Activated CD4-positive, alpha-beta T cell treated with anti-CD3 and anti-CD28 coated beads, Interleukin-2, Interleukin-4, amounts not matched to agents 100 ng/mL and 50 ng/mL, durations not matched to agents 16 hours and 8 hours (primary cell): Measurements from ENCODE around the gene LY6G5C.

Experiments used
- DNase-seq: peaks from one replicate; pipeline ENCODE4 v3.0.0-alpha.2; 2020; ENCODE audit warnings: low spot score

Gene LY6G5C

DNA sequence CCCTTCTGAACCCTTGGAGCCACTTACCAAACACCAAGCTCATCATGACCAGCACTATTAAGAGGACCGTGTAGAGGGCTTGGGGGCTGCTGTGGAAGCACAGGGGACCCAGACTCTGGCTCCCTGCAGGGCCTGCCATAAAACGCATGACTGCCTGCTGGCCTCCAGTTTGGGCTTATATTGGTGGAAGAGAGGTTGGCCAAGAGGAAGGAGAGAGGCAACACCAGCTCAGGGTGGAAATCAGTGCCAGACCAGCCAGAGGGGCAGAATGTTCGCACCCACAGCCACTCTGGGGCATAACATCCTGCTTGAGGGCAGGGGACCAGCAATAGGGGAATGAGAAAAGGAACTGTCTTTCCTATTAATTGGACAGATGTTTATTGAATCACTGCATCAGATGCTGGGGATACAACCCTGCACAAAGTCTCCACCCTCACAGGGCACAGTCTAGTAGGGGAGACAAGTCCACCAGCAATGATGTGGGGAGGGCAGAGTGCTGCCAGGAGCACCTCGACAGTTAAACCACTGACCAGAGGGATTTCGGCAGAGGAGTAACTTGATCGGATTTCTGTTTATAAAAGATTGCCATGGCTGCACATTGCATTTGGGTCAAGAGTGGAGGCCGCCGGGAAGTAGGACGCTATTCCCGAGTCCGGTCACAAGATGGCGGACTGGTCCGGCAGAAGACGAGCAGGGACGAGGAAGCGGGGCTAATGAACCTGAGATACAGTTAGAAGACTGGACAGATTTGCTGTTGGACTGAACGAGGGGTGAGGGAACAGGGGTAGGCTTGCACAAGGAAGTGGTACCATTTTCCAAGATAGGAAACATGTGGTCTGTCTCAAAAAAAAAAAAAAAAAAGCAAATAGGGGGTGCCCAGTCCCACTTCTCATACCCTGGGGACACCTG is at the start of gene LY6G5C:
Gene LY6G5C, minus strand, starts transcription at position 842 of the 909 bp plus-strand sequence. Its CDS starts 694 bp downstream, at position 148.
- DNase-seq = peak; percentile 78

DNA sequence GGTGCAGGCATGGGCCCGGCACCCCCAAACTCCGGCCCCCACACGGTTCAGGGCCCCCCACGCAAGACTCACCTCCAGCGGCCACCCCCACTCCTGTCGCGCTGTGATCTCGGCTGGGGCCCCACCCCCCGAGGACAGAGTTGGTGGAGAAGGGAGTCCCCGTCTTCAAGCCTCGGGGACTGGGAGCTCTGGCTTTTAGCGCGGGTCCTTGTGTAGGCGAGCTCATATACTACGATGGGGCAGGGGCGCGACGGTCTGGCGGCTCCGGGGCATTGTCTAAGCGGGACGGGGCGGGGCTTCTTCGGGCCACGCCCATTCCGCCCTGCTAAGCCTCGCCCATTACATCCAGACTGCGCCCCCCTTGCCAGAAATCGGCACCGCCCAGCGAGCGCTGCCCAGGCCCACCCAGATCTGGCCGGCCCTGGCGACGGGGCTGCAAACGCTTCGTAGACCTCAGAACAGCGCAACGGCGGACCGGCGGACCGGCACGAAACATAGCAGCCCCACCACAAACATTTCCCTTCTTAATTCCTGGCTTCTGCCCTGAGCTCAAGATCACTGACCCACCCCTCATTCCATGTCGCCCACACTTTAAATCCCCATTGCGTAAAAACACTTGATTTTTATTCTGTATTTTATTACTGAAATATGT is 49.2 kb upstream of the LY6G5C start:
- DNase-seq = peak; percentile 66

- DNase-seq = peak; percentile 80
Observed at GRCh38 chr6:31729515-31729978, 48.7 kb upstream of the LY6G5C start.

DNA sequence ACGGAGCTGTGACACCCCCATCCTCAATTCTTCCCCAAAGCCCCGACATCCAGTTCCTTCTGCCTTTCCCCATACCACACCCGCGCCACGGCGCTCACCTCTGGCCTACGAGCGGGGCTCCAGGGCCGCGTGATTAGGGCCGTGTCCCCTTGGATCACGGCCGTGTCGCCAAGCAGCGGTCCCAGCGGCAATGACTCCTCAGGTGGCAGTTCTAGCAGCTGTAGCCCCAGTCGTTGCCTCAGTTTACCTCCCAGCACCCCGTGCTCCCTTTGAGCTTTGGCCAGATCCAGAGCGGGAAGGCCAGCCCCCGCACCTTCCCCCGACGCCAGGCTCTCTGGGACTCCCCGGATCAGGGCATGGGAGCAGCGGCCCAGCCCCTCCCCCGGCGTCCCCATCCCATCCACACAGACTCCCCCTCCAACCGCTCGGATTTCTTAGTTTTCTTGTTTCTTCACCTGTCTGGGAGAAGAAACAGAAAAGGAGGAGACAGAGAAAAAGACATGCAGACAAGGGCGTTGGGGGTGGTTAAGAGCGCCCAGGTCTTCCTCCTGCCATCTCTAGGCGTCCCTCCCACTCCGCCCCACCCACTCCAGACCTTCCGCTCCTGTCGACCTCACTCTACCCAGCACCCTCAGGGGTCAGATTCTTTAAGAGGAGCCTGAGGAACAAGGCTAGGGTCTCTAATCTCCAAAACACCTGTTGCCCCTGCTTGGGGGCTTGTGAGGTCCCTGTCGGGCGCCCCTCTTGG is 48.1 kb upstream of the LY6G5C start, which contains the start of gene DDAH2:
Gene DDAH2, minus strand, starts transcription at position 533 of the 748 bp plus-strand sequence. Its CDS starts 138 bp downstream, at position 395.
- DNase-seq = no peak

DNA sequence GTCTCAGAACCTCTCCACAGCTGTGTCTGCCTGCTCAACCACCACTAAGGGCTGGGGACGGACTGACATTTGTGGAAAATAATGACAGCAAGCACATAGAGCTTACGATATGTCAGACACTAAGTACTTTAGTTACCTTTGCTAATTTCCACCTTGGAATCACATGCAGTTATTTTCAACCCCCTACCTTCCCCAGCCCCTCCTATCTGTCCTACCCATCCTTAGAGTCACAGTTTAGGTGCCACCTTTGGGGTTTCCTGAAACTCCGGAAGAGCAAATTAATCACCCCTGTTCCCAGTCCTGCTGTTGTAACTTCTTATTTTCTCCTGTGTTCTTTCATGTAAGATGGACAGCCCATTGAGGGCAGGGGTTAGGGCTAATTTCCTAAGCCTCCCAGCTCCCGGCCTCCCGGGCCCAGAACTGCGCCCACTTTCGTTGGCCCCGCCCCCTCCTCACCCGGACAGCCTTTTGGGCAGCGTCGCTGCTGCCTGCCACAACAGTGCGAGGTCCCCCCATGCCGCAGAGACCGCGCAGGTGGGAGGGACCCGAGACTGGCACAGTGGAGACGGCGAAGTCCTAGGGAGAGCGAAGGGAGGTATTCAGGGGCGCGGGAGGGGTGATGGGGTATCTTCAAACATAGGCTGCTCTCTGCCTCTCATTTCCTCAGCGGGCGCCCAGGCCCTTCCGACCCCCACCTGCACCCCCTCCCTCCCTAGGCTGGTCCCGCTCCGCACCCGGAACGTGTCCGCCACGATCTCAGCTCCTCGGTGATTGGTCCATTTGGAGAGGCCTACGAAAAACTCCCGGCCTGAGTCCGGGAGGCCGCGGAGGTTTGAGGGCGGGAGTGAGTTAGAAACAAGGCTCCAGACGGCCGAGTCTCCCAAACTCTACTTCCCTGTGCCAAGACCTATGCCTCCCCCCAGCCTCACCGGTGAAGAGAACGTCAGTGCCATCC is 47.1 kb upstream of the LY6G5C start:
- DNase-seq = peak; percentile 20

DNA sequence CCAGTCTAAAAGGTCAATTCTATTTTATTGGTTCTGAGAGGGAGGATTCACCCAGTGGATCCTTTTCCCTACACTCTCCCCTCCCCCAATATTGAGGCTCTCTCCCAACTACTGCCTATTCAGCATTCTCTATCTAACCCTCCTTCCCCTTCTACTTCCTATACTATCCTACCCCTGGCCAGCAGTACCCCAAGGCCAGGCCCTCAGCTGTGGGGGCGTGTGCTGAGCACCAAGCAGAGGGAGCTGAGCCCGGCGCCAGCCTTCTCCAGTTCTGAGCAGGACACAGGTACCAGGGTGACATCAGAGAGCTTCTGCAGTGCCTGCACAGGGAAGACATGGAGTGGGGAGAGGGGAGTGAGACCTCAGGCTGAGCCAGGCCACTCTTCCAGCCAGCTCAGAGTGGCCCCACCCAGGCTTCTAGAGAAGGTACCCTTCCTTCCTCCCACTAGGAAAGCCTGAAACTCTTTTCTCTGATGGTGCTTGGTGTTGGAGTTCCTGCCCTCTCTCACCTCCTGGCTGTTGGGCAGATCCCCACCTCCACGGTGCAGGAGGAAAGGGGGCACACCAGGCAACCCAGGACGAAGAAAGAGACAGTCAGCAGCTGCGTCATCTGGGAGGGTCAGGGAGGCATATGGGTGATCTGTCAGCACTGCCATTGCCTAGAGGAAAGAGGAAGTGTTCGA is 46.3 kb upstream of the LY6G5C start:
- no peak for DNase-seq

GRCh38 chr6:31725502-31726350 is 44.9 kb upstream of the LY6G5C start:
- DNase-seq = no peak

- no peak for DNase-seq
Observed at GRCh38 chr6:31723980-31724691, 43.3 kb upstream of the LY6G5C start.

DNA sequence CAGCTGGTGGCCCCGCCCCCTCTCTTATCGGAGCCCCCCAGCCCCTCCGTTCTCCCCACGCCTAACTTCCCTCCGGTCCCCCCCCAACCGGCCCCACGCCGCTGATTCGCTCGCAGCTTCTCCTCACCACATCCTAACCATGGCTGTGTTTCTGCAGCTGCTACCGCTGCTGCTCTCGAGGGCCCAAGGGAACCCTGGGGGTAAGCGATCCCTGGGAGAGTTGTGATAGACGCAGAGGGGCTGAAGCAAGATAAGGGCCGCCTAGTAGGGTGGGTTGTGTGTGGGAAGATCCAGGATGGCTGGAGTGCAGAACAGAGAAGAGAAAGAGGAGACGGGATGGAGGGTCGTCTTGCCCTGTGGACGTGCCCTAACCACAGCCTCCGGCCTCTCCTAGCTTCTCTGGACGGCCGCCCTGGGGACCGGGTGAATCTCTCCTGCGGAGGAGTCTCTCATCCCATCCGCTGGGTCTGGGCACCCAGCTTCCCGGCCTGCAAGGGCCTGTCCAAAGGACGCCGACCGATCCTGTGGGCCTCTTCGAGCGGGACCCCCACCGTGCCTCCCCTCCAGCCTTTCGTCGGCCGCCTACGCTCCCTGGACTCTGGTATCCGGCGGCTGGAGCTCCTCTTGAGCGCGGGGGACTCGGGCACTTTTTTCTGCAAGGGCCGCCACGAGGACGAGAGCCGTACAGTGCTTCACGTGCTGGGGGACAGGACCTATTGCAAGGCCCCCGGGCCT is 42.5 kb upstream of the LY6G5C start, which contains the start of gene MPIG6B:
Gene MPIG6B, plus strand, starts transcription at position 129 of the 735 bp plus-strand sequence. Its CDS starts 11 bp downstream, at position 140.
- no peak for DNase-seq

GRCh38 chr6:31722173-31722572 is 41.3 kb upstream of the LY6G5C start:
- DNase-seq = no peak

DNA sequence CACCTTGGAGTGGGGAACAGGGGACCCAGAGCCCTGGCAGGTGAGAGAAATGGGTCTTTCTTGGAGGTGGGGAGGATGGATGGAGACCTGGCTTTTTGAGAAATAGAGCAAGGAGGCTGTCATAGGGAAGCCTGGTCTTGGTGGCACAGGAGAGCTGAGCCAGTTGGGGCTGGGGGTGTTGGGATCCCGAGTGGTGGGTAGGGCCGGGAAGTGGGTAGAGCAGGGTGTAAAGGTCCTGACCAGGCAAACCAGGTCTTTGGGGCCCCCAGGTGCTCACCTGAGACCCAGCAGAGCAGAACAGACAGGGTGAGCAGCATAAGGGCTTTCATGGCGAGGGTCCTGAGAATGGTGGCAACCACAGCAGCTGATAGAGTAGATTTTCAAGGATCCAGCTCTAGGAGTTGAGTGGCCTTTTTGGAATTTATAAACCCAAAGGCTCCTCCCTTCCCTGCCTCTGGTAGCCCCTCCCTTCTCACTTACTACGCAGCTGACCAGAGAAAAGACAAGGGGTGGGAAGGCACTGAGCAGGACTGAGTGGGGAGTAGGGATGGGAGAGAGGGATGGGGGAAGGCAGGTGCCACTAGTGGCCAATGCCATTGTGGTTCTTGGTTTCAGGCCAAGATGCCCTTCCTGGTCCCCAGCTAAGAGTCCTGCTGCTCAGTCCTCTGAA is 40.6 kb upstream of the LY6G5C start, which contains the start of gene LY6G6C:
Gene LY6G6C, minus strand, starts transcription at position 396 of the 670 bp plus-strand sequence. Its CDS starts 67 bp downstream, at position 329.
- DNase-seq = no peak

GRCh38 chr6:31720196-31720770 is 39.4 kb upstream of the LY6G5C start:
- no peak for DNase-seq

- no peak for DNase-seq
Observed at GRCh38 chr6:31719001-31719400, 38.1 kb upstream of the LY6G5C start.

GRCh38 chr6:31718265-31718664 is 37.4 kb upstream of the LY6G5C start:
- no peak for DNase-seq

DNA sequence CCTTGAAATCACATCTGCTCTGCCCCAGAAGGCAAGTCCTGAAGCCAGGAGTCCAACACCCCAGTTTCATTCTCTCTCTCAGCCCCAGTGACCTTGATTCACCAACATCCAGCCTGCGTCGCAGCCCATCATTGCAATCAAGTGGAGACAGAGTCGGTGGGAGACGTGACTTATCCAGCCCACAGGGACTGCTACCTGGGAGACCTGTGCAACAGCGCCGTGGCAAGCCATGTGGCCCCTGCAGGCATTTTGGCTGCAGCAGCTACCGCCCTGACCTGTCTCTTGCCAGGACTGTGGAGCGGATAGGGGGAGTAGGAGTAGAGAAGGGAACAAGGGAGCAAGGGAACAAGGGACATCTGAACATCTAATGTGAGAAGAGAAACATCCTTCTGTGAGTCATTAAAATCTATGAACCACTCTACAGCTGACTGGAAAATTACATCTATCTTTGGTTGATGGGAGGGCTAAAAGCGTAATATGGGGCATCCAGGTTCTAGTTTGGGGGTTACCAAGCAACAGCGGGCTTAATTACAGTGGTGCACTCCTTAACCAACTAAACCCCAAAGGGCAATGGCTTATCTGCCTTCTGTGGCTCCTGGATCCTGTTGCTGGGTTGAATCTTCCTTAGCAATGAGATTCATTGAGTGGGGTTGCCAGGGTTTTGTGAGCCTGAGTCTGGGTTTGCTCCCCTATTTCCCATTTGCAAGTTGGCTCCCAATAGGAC is 36.8 kb upstream of the LY6G5C start:
- no peak for DNase-seq
